HG02981 (cell line): ENCODE results near the gene THAP9.

Source experiments
- ATAC-seq: cut with Tn5 transposase; IDR thresholded peaks from one replicate; pipeline ENCODE4 v1.9.1; 2021; ENCODE audit warnings: mild to moderate bottlenecking, moderate library complexity; ENCODE audit not compliant: unreplicated experiment

The THAP9 gene

GRCh38 chr4:82954212-82954611 is 53.7 kb downstream of the THAP9 start:
- no peak for ATAC-seq

DNA sequence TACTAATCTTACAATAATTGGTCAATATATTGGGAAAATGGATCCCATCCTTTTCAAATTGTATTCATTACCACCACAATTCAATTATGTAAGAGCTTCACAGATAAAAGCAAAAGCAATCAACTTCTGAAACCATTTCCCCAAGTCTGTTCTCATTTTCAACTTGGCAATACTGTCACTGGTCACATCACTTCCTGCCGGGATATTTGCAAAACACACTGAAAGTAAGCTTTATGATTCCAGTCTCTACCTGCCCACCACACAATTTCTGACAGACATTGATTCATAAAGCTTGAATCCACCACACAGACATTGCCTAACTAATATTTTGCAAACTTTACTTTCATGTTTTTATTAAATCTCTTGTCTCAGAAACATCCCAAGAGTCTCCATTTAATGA is 56.5 kb downstream of the THAP9 start:
- no peak for ATAC-seq

- ATAC-seq, result no peak
These were observed 65.2 kb downstream of the THAP9 start for GRCh38 chr4:82965763-82966162.

GRCh38 chr4:82968972-82969371 is 68.4 kb downstream of the THAP9 start:
- no peak for ATAC-seq

- ATAC-seq, result no peak
These were observed 68.9 kb downstream of the THAP9 start for GRCh38 chr4:82969414-82969813.
